ENCODE data around the gene ICA1.

ICA1 gene

GRCh38 chr7:8236780-8237407 is 25.1 kb downstream of the ICA1 start:
- H3K4me2 ChIP-seq = no peak overlapping the region
- no peaks in the 10 kb centered on the region for H3K4me1 ChIP-seq (ENCODE audit: low read depth, poor library complexity, severe bottlenecking)
- H3K36me3 ChIP-seq (ENCODE audit: insufficient read depth) = no peaks in the 10 kb centered on the region
- no peak overlapping the region for H3K4me3 ChIP-seq (IDR thresholded peaks at IDR 0.05; ENCODE audit: insufficient read depth, low read depth, low read length)
- no peaks in the 10 kb centered on the region for H3K27me3 ChIP-seq (ENCODE audit: insufficient read depth, low read depth)
- no peak overlapping the region for H2AFZ ChIP-seq (ENCODE audit: low read depth)
- no peak for TF ChIP-seq CTCF (conservative IDR thresholded peaks at IDR 0.05; ENCODE audit: low read depth, low read length)
- H3K9ac ChIP-seq = no peak overlapping the region
- no peaks in the 10 kb centered on the region for H4K20me1 ChIP-seq (ENCODE audit: insufficient read depth)
- no peak overlapping the region for H3K27ac ChIP-seq
- no peaks in the 10 kb centered on the region for H3K79me2 ChIP-seq (ENCODE audit: insufficient read depth, low read depth)

GRCh38 chr7:8232999-8233847 is 28.7 kb downstream of the ICA1 start:
- H3K36me3 ChIP-seq (ENCODE audit: insufficient read depth) = no peaks in the 10 kb centered on the region
- H3K79me2 ChIP-seq (ENCODE audit: insufficient read depth, low read depth) = no peaks in the 10 kb centered on the region
- no peak overlapping the region for H3K27ac ChIP-seq
- no peaks in the 10 kb centered on the region for H3K4me1 ChIP-seq (ENCODE audit: low read depth, poor library complexity, severe bottlenecking)
- no peak overlapping the region for H3K4me2 ChIP-seq
- no peak overlapping the region for H3K9ac ChIP-seq
- H2AFZ ChIP-seq (ENCODE audit: low read depth) = no peak overlapping the region
- H3K4me3 ChIP-seq (IDR thresholded peaks at IDR 0.05; ENCODE audit: insufficient read depth, low read depth, low read length) = no peak overlapping the region
- no peak for TF ChIP-seq CTCF (conservative IDR thresholded peaks at IDR 0.05; ENCODE audit: low read depth, low read length)
- no peaks in the 10 kb centered on the region for H4K20me1 ChIP-seq (ENCODE audit: insufficient read depth)
- no peaks in the 10 kb centered on the region for H3K27me3 ChIP-seq (ENCODE audit: insufficient read depth, low read depth)

DNA sequence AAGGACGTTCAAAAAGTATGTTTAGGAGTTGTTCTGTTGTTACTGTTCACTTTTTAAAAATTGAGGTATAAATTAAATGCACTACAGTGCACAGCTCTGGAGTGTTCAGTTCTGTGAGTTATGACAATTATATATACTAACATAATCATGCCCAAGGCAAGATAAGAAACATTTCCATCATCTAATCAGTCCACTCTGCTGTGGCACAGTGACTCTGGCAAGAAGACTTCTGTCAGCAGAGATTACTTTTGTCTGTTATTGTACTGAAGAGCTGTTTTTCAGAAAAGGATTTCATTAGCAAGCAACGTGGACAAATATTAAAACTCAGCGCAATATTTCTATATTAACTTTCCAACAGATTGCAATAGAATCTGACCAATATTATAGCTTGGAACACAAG is 32.0 kb downstream of the ICA1 start:
- no peaks in the 10 kb centered on the region for H3K79me2 ChIP-seq (ENCODE audit: insufficient read depth, low read depth)
- no peaks in the 10 kb centered on the region for H3K4me1 ChIP-seq (ENCODE audit: low read depth, poor library complexity, severe bottlenecking)
- no peak overlapping the region for H3K4me2 ChIP-seq
- H3K27me3 ChIP-seq (ENCODE audit: insufficient read depth, low read depth) = no peaks in the 10 kb centered on the region
- H4K20me1 ChIP-seq (ENCODE audit: insufficient read depth) = no peaks in the 10 kb centered on the region
- H3K9ac ChIP-seq = no peak overlapping the region
- H3K36me3 ChIP-seq (ENCODE audit: insufficient read depth) = no peaks in the 10 kb centered on the region
- no peak overlapping the region for H2AFZ ChIP-seq (ENCODE audit: low read depth)
- no peak overlapping the region for H3K4me3 ChIP-seq (IDR thresholded peaks at IDR 0.05; ENCODE audit: insufficient read depth, low read depth, low read length)
- TF ChIP-seq CTCF (conservative IDR thresholded peaks at IDR 0.05; ENCODE audit: low read depth, low read length) = no peak
- no peak overlapping the region for H3K27ac ChIP-seq

- no peaks in the 10 kb centered on the region for H4K20me1 ChIP-seq (ENCODE audit: insufficient read depth)
- H3K9ac ChIP-seq = no peak overlapping the region
- H3K36me3 ChIP-seq (ENCODE audit: insufficient read depth) = no peaks in the 10 kb centered on the region
- H3K4me1 ChIP-seq (ENCODE audit: low read depth, poor library complexity, severe bottlenecking) = no peaks in the 10 kb centered on the region
- no peak overlapping the region for H3K4me3 ChIP-seq (IDR thresholded peaks at IDR 0.05; ENCODE audit: insufficient read depth, low read depth, low read length)
- no peaks in the 10 kb centered on the region for H3K27me3 ChIP-seq (ENCODE audit: insufficient read depth, low read depth)
- no peak overlapping the region for H3K4me2 ChIP-seq
- H3K27ac ChIP-seq = no peak overlapping the region
- H3K79me2 ChIP-seq (ENCODE audit: insufficient read depth, low read depth) = no peaks in the 10 kb centered on the region
- H2AFZ ChIP-seq (ENCODE audit: low read depth) = no peak overlapping the region
- TF ChIP-seq CTCF (conservative IDR thresholded peaks at IDR 0.05; ENCODE audit: low read depth, low read length) = no peak
Observed at GRCh38 chr7:8228766-8229674, 32.9 kb downstream of the ICA1 start.
